AG04449 (cell line): ENCODE measurements around the gene SLC37A1.

ENCODE experiments used
- CTCF ChIA-PET: fragments of 350-600 bp; formaldehyde crosslinking; extraction: SDS; loops from one replicate; lab custom pipeline; 2021; ENCODE audit warnings: antibody characterized with exemption; lab: Yijun Ruan, JAX
- POLR2A ChIA-PET: fragments of 400-600, 350-600 bp; formaldehyde crosslinking; extraction: SDS; loops from one replicate; lab custom pipeline; 2020; ENCODE audit warnings: antibody characterized with exemption, inconsistent platforms; lab: Yijun Ruan, JAX
- DNase-seq: peaks from one replicate; pipeline ENCODE4 v3.0.0-alpha.2; 2010; ENCODE audit warnings: low read depth, low spot score
- H3K4me3 ChIP-seq: 2 replicates; pipeline ENCODE4 v1.5.1; 2011; ENCODE audit warnings: low read depth, mild to moderate bottlenecking, control low read depth, low read length
- TF ChIP-seq, protein P1 (sequence below): IDR thresholded peaks from one replicate; pipeline ENCODE4 v1.5.1; 2011; ENCODE audit warnings: mild to moderate bottlenecking, moderate library complexity, low read length, control low read depth, inconsistent platforms; ENCODE audit not compliant: insufficient read depth; ENCODE audit errors: missing control alignments

Gene SLC37A1

DNA sequence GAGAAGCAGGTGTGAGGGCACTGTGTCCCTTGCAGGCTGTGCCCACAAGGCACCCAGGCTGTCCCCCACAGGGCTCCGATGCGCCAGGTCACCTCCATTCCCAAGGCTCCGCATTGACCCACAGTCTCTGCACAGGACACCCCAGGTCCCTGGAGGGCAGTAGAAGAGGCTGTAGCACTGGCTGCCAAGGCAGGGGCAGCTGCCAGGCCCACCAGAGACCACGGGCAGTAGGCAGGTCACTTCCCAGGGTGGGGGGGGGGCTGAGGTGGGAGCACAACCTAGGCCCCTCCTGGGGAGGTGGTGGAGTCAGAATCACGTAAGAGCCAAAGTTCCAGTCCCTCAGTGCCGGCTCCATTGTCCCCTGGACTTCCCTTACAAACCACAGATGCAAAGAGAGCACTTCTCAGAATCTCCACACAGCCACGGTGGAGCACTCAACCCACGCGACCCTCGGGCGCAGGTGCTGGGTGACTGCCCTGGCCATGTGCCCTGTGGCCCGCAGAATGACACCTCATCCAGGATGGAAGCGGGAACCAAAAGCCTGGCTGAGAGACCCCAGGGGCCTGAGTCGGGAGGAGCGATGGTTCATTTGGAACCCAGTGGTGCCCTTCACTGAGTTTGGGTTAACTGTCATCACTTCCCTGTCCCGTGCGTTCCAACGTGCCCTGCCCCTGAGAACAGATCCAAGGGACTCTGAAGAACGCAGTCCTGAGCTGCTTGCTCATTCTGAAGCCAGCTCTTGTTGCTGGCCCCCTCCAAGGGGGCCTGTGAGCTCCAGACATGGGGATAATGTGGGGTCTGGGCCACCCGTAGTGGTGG is 70.0 kb downstream of the SLC37A1 start:
- TF ChIP-seq, protein P1, sequence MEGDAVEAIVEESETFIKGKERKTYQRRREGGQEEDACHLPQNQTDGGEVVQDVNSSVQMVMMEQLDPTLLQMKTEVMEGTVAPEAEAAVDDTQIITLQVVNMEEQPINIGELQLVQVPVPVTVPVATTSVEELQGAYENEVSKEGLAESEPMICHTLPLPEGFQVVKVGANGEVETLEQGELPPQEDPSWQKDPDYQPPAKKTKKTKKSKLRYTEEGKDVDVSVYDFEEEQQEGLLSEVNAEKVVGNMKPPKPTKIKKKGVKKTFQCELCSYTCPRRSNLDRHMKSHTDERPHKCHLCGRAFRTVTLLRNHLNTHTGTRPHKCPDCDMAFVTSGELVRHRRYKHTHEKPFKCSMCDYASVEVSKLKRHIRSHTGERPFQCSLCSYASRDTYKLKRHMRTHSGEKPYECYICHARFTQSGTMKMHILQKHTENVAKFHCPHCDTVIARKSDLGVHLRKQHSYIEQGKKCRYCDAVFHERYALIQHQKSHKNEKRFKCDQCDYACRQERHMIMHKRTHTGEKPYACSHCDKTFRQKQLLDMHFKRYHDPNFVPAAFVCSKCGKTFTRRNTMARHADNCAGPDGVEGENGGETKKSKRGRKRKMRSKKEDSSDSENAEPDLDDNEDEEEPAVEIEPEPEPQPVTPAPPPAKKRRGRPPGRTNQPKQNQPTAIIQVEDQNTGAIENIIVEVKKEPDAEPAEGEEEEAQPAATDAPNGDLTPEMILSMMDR: no peak
- ChIA-PET CTCF (no interaction called here), POLR2A (no interaction called here)
- no peak for DNase-seq
- no peak overlapping the region for H3K4me3 ChIP-seq

GRCh38 chr21:42584296-42584641 is 70.6 kb downstream of the SLC37A1 start:
- ChIA-PET POLR2A (no interaction called here), CTCF (no interaction called here)

DNA sequence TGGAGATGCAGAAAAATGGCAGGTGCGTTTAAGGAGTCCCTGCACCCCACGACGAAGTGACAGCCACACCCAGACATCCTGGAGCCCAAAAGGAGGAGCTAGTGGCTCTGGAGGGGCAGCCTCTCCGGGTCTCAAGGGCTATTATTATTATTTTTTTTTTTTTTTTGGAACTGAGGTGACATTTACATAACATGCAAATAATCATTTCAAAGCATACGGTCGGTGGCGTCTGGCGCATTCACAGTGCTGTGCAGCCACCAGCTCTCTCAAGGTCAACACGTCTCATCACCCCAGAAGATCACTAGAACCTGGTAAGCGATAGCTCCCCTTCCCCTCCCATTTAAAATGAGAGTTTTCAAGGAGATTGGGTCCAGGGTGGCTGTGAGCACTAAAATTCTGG is 72.2 kb downstream of the SLC37A1 start:
- CTCF ChIA-PET: no interaction called here

More at GRCh38 chr21:42584296-42584641, 70.6 kb downstream of the SLC37A1 start:
- no peak overlapping the region for H3K4me3 ChIP-seq
- TF ChIP-seq, protein P1: no peak
- no peak for DNase-seq

GRCh38 chr21:42586406-42586805 is 72.8 kb downstream of the SLC37A1 start:
- ChIA-PET POLR2A (no interaction called here), CTCF (no interaction called here)
- TF ChIP-seq, protein P1: no peak
- no peak overlapping the region for H3K4me3 ChIP-seq
- DNase-seq: no peak

More for the DNA sequence above, 72.2 kb downstream of the SLC37A1 start:
- TF ChIP-seq, protein P1: no peak
- no peak for DNase-seq
- POLR2A ChIA-PET: no interaction called here
- H3K4me3 ChIP-seq: no peak overlapping the region

DNA sequence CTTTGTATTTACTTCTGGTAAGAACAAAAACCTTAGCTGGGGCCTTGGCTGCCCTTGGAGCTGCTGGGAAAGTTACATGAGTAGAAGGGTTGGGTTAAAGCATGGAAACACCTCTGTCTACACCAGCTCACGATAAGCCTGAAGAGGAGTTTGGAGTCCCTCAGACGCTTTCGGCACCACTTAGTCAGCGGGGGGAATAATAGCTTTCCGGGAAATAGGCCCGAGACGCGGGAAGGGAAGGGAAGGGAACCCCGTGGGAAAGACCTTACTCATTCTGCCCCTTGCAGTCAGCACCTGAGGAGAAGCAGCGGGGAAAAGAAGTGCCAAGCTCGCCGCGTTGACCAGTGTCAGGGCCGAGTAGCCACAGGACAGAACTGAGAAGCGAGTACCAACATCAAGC is 73.4 kb downstream of the SLC37A1 start:
- no peak for DNase-seq
- ChIA-PET CTCF (no interaction called here), POLR2A (no interaction called here)
- no peak overlapping the region for H3K4me3 ChIP-seq
- TF ChIP-seq, protein P1: no peak

DNA sequence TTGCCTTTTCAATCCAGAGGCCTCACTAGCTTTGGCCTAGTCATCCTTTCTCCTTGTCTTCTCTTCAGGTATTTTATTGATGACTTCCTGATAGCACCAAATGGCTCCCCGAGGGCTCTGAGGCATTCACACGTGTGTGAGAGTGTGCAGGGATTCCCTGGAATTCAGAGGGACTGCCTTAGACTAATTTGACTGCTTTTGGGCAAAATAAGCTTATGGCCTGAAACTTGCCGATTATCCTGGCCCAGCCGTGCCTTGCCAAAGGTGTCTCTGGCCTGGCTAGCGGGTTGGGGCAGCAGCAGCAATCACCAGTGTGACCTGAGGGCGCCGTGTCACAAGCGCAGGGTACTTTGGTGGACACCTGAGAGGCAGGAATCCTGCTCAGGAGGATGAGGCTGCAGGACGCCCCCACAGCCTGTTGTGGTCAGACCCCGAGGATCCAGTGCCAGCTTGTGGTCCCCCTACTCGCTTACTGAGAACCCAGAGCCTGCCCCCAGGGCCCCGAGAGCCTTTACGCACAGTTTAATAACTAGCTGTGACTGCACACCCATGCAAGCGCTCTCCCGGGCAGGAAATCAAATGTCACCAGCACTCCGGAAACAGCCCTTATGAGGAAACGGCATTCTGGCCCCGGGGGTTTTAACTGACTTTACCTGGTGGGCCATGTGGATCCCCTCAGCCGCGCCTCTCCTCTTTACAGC is 76.9 kb downstream of the SLC37A1 start:
- DNase-seq: no peak
- TF ChIP-seq, protein P1: no peak
- H3K4me3 ChIP-seq: no peak overlapping the region
- POLR2A ChIA-PET: no interaction called here
- CTCF ChIA-PET: no interaction called here
